GM12891 (cell line): ENCODE data around the gene MARCHF9.

Source experiments
- POLR2A ChIP-seq: IDR thresholded peaks from 2 replicates; pipeline ENCODE4 v1.6.1; 2011; ENCODE audit warnings: low read depth, low read length, control low read depth
- POLR2AphosphoS5 ChIP-seq: IDR thresholded peaks from 2 replicates; pipeline ENCODE4 v1.6.1; 2011; ENCODE audit warnings: low read depth, low read length, control low read depth
- SPI1 ChIP-seq: IDR thresholded peaks from 2 replicates; pipeline ENCODE4 v1.6.1; 2011; ENCODE audit warnings: low read depth, low read length, control low read depth
- TAF1 ChIP-seq: IDR thresholded peaks from 2 replicates; pipeline ENCODE4 v1.6.1; 2011; ENCODE audit warnings: low read depth, low read length, control low read depth

- TF ChIP-seq POLR2A (no peak), POLR2AphosphoS5 (no peak; the same call in 1 of the 2 replicates), TAF1 (no peak), SPI1 (no peak)
Measured at GRCh38 chr12:57750561-57751431, 4.1 kb upstream of the MARCHF9 start.
